ENCODE measurements around the gene PDGFA. TPM values are rescaled to one million over a fixed set of nuclear protein-coding genes. Genes with fewer than 3 reads are reported as not detected.

The PDGFA gene
- total RNA-seq, 6 experiments from 2014 or later, result 7.1 to 8.7 (median 7.8) TPM

GRCh38 chr7:520503-521161 is 986 bp upstream of the PDGFA start:
- Mint-ChIP-seq H3K4me3 (no peak overlapping the region), H3K27me3 (ENCODE audit: insufficient read depth) (peaks cover 4% of the 10 kb centered on the region), H3K9me3 (no peaks in the 10 kb centered on the region), H3K4me1 (ENCODE audit: low read depth) (peaks cover 10% of the 10 kb centered on the region), H3K27ac (no peak overlapping the region), H3K36me3 (ENCODE audit: low read depth) (no peaks in the 10 kb centered on the region)
- TF ChIP-seq CTCF (IDR thresholded peaks at IDR 0.05), result peak; percentile 22; the same call in 1 of the 2 replicates
- DNase-seq, result no peak

GRCh38 chr7:518630-519483 is 789 bp downstream of the PDGFA start:
- Mint-ChIP-seq H3K27me3 (ENCODE audit: insufficient read depth) (peaks cover 4% of the 10 kb centered on the region), H3K4me3 (peak overlapping the region; percentile 89), H3K27ac (no peak overlapping the region; the same call in 1 of the 2 replicates)

GRCh38 chr7:517774-518629 is 1.6 kb downstream of the PDGFA start:
- TF ChIP-seq CTCF (IDR thresholded peaks at IDR 0.05), result no peak
- Mint-ChIP-seq H3K4me1 (ENCODE audit: low read depth) (peaks cover 26% of the 10 kb centered on the region), H3K27me3 (ENCODE audit: insufficient read depth) (peaks cover 1% of the 10 kb centered on the region), H3K27ac (peak overlapping the region; percentile 87), H3K9me3 (no peaks in the 10 kb centered on the region), H3K4me3 (peak overlapping the region; percentile 93), H3K36me3 (ENCODE audit: low read depth) (peaks cover 7% of the 10 kb centered on the region)
- peak; percentile 62 for DNase-seq

More at GRCh38 chr7:518630-519483, 789 bp downstream of the PDGFA start:
- peak; percentile 66 for DNase-seq
- H3K4me1 Mint-ChIP-seq (ENCODE audit: low read depth), result peaks cover 20% of the 10 kb centered on the region
- peaks cover 3% of the 10 kb centered on the region for H3K36me3 Mint-ChIP-seq (ENCODE audit: low read depth)
- H3K9me3 Mint-ChIP-seq, result no peaks in the 10 kb centered on the region
- TF ChIP-seq CTCF (IDR thresholded peaks at IDR 0.05), result peak; percentile 20

GRCh38 chr7:516606-517456 is 2.8 kb downstream of the PDGFA start:
- H3K9me3 Mint-ChIP-seq, result no peaks in the 10 kb centered on the region

More at GRCh38 chr7:516606-517456, 2.8 kb downstream of the PDGFA start:
- peak overlapping the region; percentile 70 for H3K27ac Mint-ChIP-seq
- peak; percentile 75 for DNase-seq
- peaks cover 7% of the 10 kb centered on the region for H3K36me3 Mint-ChIP-seq (ENCODE audit: low read depth)
- H3K4me1 Mint-ChIP-seq (ENCODE audit: low read depth), result peaks cover 26% of the 10 kb centered on the region
- peaks cover 1% of the 10 kb centered on the region for H3K27me3 Mint-ChIP-seq (ENCODE audit: insufficient read depth)
- no peak for TF ChIP-seq CTCF (IDR thresholded peaks at IDR 0.05)
- H3K4me3 Mint-ChIP-seq, result peak overlapping the region; percentile 64
